ENCODE measurements around the gene ZNRF3. TPM values are rescaled to one million over a fixed set of nuclear protein-coding genes. Genes with fewer than 3 reads are reported as not detected.

ZNRF3 gene
- polyA plus RNA-seq, 3 donors = 0.13 TPM; not detected in 2

DNA sequence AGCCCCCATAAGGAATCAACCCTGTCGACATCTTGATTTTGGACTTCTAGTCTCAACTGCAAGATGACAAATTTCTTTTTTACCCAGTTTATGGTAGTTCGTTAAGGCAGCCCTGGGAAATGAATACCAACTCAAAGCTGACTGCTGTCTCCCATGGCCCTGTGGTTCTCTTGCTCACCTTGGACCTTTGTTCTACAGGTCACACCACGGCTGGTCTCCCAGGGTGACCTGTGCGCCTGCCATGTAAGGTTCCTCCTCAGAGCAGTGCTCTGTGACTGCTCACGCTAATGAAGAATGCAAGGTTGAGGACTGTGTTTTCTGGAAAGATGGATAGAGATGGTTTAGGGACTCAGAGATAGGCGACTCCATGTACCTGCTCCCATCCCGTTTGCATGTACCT is 68.2 kb downstream of the ZNRF3 start:
- Mint-ChIP-seq H3K27me3 (ENCODE audit: low read depth in 3 of 3) (peaks cover 18 to 42% (median 19%) of the 10 kb centered on the region in 3 donors), H3K27ac (no peak overlapping the region), H3K36me3 (no peaks in the 10 kb centered on the region), H3K4me3 (peak overlapping the region in 1 of 2 donors; percentile 18), H3K9me3 (peaks cover 3 to 14% (median 10%) of the 10 kb centered on the region in 7 donors), H3K4me1 (peaks cover 19% of the 10 kb centered on the region)
- H3K27ac ChIP-seq (ENCODE audit: low read depth in 1 of 2, low read length in 2 of 2) = no peak overlapping the region
- TF ChIP-seq, protein P1, sequence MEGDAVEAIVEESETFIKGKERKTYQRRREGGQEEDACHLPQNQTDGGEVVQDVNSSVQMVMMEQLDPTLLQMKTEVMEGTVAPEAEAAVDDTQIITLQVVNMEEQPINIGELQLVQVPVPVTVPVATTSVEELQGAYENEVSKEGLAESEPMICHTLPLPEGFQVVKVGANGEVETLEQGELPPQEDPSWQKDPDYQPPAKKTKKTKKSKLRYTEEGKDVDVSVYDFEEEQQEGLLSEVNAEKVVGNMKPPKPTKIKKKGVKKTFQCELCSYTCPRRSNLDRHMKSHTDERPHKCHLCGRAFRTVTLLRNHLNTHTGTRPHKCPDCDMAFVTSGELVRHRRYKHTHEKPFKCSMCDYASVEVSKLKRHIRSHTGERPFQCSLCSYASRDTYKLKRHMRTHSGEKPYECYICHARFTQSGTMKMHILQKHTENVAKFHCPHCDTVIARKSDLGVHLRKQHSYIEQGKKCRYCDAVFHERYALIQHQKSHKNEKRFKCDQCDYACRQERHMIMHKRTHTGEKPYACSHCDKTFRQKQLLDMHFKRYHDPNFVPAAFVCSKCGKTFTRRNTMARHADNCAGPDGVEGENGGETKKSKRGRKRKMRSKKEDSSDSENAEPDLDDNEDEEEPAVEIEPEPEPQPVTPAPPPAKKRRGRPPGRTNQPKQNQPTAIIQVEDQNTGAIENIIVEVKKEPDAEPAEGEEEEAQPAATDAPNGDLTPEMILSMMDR (IDR thresholded peaks at IDR 0.05) = no peak
- H2AFZ ChIP-seq (ENCODE audit: insufficient read depth, low read depth, low read length, poor library complexity, severe bottlenecking) = no peak overlapping the region
- H3K9me3 ChIP-seq (replicated peaks in 1 of 2; ENCODE audit: control insufficient read depth in 1 of 2, insufficient read depth in 1 of 2, low read length in 2 of 2) = peaks cover 0 to 7% of the 10 kb centered on the region in 2 donors
- H3K27me3 ChIP-seq (ENCODE audit: control insufficient read depth in 2 of 2, insufficient read depth in 2 of 2, low read length in 2 of 2) = peaks cover 4 to 12% of the 10 kb centered on the region in 2 donors
- DNase-seq = no peak
- peaks cover 7 to 11% of the 10 kb centered on the region in 2 donors for H3K4me1 ChIP-seq (ENCODE audit: control insufficient read depth in 1 of 2, insufficient read depth in 2 of 2, low read length in 2 of 2)
- no peaks in the 10 kb centered on the region for H3K36me3 ChIP-seq (replicated peaks in 1 of 2; ENCODE audit: control insufficient read depth in 1 of 2, insufficient read depth in 2 of 2, low read length in 2 of 2)
- intact Hi-C loops (cut with micrococcal nuclease) = no loop called here
- H3K4me2 ChIP-seq (replicated peaks; ENCODE audit: extremely low read depth, low read length, poor library complexity, severe bottlenecking) = no peak overlapping the region
- no peaks in the 10 kb centered on the region for H4K20me1 ChIP-seq (ENCODE audit: insufficient read depth, low read length)
- H3K79me2 ChIP-seq (ENCODE audit: insufficient read depth, low read length) = no peaks in the 10 kb centered on the region
- H3K4me3 ChIP-seq (replicated peaks in 1 of 3; ENCODE audit: low read depth in 2 of 3, low read length in 3 of 3) = no peak overlapping the region
- whole genome bisulfite sequencing (ENCODE audit: insufficient coverage) = 100% methylated on average over 7 of the region's 7 CpGs
- H3K9ac ChIP-seq (ENCODE audit: insufficient read depth, low read length, poor library complexity, severe bottlenecking) = no peak overlapping the region

DNA sequence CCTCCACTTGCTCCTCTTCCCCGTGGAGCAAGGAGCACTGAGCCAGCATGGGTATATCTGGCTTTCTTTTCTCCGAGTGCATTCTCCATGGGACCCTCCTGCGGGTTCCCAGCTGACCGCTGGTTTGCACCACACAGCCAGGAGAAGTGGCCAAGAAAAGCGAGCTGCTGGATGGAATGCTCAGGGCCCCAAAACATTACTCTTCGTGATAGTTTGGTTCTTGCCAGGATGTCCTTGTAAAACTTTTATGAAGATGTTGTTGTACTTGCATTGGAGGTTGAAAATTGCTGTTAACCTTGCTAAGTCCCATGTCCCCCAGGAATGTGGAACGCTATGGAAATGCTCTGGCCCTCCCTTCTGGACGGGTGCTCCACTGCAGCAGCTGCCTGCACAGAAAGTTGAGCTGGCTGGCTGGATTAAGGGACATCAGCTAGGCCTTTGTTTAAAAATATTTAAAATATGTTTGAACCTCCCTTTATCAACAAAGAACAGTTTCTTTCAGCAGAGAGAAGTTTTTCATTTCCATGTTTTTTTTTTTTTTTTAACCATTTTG is 68.7 kb downstream of the ZNRF3 start:
- no peak overlapping the region for H3K4me2 ChIP-seq (replicated peaks; ENCODE audit: extremely low read depth, low read length, poor library complexity, severe bottlenecking)
- peaks cover 20 to 39% (median 22%) of the 10 kb centered on the region in 3 donors for H3K27me3 Mint-ChIP-seq (ENCODE audit: low read depth in 3 of 3)
- no peak overlapping the region for H2AFZ ChIP-seq (ENCODE audit: insufficient read depth, low read depth, low read length, poor library complexity, severe bottlenecking)
- H3K4me1 Mint-ChIP-seq = peaks cover 22% of the 10 kb centered on the region
- H3K27me3 ChIP-seq (ENCODE audit: control insufficient read depth in 2 of 2, insufficient read depth in 2 of 2, low read length in 2 of 2) = peaks cover 2 to 16% of the 10 kb centered on the region in 2 donors
- H3K27ac Mint-ChIP-seq = no peak overlapping the region
- H3K9me3 ChIP-seq (replicated peaks in 1 of 2; ENCODE audit: control insufficient read depth in 1 of 2, insufficient read depth in 1 of 2, low read length in 2 of 2) = peaks cover 0 to 7% of the 10 kb centered on the region in 2 donors
- no peak overlapping the region for H3K4me3 ChIP-seq (replicated peaks in 1 of 3; ENCODE audit: low read depth in 2 of 3, low read length in 3 of 3)
- H3K36me3 Mint-ChIP-seq = no peaks in the 10 kb centered on the region
- no peak for DNase-seq
- no peak overlapping the region for H3K27ac ChIP-seq (ENCODE audit: low read depth in 1 of 2, low read length in 2 of 2)
- H4K20me1 ChIP-seq (ENCODE audit: insufficient read depth, low read length) = no peaks in the 10 kb centered on the region
- TF ChIP-seq, protein P1 (IDR thresholded peaks at IDR 0.05) = no peak
- H3K79me2 ChIP-seq (ENCODE audit: insufficient read depth, low read length) = no peaks in the 10 kb centered on the region
- 96% methylated on average over 6 of the region's 8 CpGs for WGBS (ENCODE audit: insufficient coverage)
- intact Hi-C loops (cut with micrococcal nuclease) = no loop called here
- H3K4me1 ChIP-seq (ENCODE audit: control insufficient read depth in 1 of 2, insufficient read depth in 2 of 2, low read length in 2 of 2) = peaks cover 9 to 13% of the 10 kb centered on the region in 2 donors
- H3K36me3 ChIP-seq (replicated peaks in 1 of 2; ENCODE audit: control insufficient read depth in 1 of 2, insufficient read depth in 2 of 2, low read length in 2 of 2) = no peaks in the 10 kb centered on the region
- H3K4me3 Mint-ChIP-seq = peak overlapping the region in 1 of 2 donors; percentile 18
- H3K9ac ChIP-seq (ENCODE audit: insufficient read depth, low read length, poor library complexity, severe bottlenecking) = no peak overlapping the region
- H3K9me3 Mint-ChIP-seq = peaks cover 0 to 9% (median 6%) of the 10 kb centered on the region in 7 donors
